ENCODE results near the gene TGFB3.

- TF ChIP-seq POLR2A (IDR thresholded peaks at IDR 0.05): no peak
- TF ChIP-seq CTCF (IDR thresholded peaks at IDR 0.05): no peak
- no peak for TF ChIP-seq EP300 (IDR thresholded peaks at IDR 0.05)
Observed at GRCh38 chr14:76006253-76006652, 24.5 kb upstream of the TGFB3 start.
